KOPT-K1 (cell line): Measurements from ENCODE around the gene COL18A1.
A peak's percentile ranks its signal among the peaks of the same experiment; 100 is the strongest.

Experiments
- H3K27ac ChIP-seq: fragments of 200-600 bp; sonication (generic); 2 replicates; pipeline ENCODE4 v1.5.1; 2016; ENCODE audit warnings: antibody characterized with exemption, mild to moderate bottlenecking, low read depth, low read length; ENCODE audit not compliant: poor library complexity, severe bottlenecking
- H3K36me3 ChIP-seq: fragments of 200-600 bp; sonication (generic); 2 replicates; pipeline ENCODE4 v1.5.1; 2017; ENCODE audit warnings: antibody characterized with exemption, mild to moderate bottlenecking, low read length, moderate library complexity; ENCODE audit not compliant: insufficient read depth
- H3K9me3 ChIP-seq: fragments of 200-600 bp; sonication (generic); 2 replicates; pipeline ENCODE4 v1.5.1; 2017; ENCODE audit warnings: antibody characterized with exemption, low read length, mild to moderate bottlenecking; ENCODE audit not compliant: insufficient read depth, poor library complexity, severe bottlenecking

COL18A1 gene

DNA sequence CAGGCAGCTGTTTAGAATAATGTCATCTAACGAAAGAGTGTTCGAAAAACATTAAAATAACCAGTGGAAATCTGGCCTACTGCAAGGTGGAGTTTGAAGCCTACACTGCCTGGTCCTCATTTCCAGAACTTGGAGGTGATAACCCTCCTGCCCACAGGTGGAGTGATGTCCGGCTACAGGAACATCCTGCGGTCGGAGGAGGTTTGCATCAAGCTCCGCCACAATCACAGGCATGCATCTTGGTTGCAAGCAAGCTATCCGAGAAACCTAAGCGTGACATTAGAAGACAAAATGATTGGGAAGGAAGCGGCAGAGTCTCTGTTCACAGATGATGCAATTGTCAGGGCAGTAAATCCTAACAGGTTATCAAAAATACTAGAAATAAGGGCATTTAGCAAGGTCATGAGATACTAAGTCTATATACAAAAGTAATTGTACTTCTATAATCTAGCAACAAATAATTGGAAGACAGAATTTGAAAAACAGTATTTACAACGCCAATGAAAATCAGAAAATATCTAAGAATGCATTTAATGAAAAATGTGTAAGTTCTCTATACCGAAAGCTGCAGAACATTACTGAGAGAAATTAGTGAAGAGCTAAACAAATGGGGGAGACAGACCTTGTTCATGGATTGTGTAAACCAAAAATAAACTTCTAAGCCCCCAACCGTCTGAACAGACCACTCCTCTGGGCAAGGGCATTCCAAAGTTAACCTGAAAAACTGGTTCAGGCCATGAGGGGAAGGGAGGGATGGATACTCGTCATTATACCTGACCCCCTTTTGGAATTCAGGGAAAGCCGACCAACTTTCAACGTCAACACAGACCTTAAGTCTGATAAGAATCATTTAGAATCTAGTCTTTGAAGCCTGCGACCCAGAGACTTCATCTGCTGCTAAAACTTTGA is 141.9 kb downstream of the COL18A1 start:
- H3K9me3 ChIP-seq = no peaks in the 10 kb centered on the region
- no peak overlapping the region for H3K27ac ChIP-seq
- H3K36me3 ChIP-seq = no peaks in the 10 kb centered on the region

DNA sequence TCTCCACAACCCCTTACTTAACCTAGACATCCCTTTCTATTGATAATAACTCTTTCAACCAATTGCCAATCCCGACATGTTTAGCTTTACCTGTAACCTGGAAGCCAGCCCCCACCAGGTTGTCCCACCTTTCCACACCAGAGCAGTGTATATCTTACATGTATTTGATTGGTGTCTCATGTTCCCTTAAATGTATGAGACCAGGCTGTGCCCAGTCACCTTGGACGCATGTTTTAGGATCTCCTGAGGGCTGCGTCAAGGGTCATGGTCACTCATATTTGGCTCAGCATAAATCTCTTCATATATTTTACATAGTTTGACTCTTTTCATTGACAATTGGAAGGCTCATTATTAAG is 142.6 kb downstream of the COL18A1 start:
- Histone ChIP-seq H3K27ac (no peak overlapping the region), H3K9me3 (no peaks in the 10 kb centered on the region), H3K36me3 (no peaks in the 10 kb centered on the region)

DNA sequence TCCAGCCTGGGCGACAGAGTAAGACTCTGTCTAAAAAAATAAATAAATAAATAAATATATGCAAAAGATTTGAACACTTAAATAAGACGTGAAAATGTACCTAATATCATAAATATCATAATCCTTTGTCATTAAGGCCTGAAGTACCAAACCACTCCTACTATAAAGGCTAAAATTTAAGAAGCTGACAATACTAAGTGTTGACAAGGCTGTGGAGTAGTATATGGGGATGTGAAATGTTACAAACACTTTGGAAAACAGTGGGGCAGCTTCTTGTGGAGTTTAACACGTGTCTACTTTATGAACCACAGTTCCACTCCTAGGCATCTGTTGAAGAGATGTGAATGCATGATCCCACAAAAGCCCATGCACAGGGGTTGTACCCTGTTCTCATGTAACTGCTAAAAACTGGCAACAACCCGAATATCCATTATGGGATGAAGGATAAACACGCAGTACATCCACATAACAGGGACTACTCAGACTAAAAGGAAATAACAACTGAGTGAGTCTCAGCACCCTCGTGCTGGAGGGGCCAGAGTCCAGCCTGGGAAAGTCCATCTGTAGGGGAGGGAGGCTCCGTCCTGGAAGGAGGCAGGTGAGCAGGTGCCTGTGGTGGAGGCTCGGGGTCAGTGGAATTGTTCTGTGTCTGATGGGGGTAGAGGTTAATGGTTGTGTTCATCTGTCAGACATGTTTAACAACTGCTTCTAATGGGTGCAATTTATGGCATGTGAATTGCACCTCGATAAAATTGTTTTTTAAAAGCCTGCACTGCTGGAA is 143.9 kb downstream of the COL18A1 start:
- no peaks in the 10 kb centered on the region for H3K36me3 ChIP-seq
- no peaks in the 10 kb centered on the region for H3K9me3 ChIP-seq
- H3K27ac ChIP-seq = no peak overlapping the region

DNA sequence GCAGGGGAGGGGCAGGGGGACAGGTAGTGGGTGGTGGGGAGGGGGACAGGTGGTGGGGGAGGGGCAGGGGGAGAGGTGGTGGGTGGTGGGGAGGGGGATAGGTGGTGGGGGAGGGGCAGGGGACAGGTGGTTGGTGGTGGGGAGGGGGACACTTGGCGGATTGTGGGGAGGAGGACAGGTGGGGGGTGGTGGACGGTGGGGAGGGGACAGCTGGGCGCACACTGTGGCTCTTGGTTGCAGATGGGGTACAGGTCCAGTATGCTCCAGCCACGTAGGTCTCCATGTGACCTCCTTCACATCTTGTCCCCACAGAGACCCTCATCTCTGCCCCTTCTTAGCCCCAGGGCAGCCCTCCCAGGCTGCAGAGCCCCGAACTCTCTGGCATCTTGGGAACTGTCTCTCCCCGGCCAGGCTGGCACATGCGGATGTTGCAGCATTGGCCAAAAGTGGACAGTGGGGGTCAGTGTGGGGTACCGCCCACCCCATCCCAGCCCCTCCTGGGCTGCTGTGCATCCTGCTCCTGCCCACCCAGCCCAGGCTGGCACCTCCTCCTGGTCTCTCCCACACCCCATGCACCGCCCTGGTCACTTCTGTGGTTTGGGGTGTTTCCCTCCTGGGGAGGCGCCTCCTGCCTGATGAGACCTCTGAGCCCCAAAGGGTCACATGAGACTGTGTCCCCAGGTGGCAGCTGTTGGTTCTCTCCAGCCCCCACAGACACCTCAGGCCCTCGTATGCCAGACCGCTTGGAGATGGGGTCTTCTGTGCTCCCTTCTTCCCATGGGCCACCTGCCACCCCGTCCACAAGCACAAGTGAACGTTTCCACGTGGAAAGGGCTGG is 144.9 kb downstream of the COL18A1 start:
- Histone ChIP-seq H3K9me3 (no peaks in the 10 kb centered on the region), H3K36me3 (no peaks in the 10 kb centered on the region), H3K27ac (peak overlapping the region; percentile 95)

DNA sequence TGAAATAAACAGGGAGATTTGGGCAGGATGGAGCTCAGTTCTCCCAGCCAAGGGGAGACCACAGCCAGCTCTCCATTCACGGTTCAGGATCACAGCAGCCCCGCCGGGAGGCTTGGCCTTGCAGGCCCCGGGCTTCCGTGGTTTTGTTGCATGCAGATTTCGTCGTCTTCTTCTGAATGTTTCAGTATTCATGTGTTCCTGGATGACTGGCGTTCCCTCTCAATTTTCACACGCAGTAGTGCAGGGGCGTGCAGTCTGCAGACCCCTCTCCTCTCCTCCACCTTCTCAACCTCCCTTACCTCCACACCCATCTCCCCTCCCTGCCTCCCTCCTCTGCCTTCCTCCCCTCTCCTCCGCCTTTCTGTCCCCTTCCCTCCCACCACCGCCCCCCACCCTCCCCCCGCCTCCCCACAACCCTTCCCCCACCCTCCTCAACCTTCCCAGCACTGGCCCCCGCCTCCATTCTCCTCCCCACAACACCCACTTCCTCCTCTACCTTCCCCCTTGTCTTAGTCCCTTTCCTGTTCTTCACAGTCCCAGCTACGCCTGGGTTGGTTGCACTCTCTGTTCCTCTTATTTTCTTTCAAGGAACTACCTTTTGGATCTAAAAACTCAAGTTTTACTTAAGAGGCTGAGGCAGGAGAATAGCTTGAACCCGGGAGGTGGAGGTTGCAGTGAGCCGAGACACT is 145.7 kb downstream of the COL18A1 start:
- Histone ChIP-seq H3K36me3 (no peaks in the 10 kb centered on the region), H3K9me3 (no peaks in the 10 kb centered on the region), H3K27ac (peak overlapping the region; percentile 95)

DNA sequence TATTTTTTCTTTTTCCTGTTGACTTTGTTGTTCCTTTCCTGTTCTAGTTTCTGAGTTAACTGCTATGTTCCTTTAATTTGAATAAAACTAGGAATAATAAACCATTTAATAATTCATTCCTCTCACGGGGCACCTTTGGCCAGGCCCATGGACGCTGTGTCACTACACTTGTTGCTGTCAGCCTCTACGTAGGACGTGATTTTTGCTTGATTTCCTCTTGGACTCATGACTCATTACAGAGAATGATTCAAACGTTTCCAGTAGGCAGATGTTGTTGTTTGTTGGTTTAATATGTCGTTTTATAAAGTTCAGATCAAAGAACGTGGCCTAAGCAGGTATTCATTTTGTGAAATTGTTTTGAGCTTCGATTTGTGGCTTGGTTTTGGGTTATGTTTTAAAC is 146.4 kb downstream of the COL18A1 start:
- Histone ChIP-seq H3K36me3 (no peaks in the 10 kb centered on the region), H3K27ac (peak overlapping the region; percentile 95), H3K9me3 (no peaks in the 10 kb centered on the region)

DNA sequence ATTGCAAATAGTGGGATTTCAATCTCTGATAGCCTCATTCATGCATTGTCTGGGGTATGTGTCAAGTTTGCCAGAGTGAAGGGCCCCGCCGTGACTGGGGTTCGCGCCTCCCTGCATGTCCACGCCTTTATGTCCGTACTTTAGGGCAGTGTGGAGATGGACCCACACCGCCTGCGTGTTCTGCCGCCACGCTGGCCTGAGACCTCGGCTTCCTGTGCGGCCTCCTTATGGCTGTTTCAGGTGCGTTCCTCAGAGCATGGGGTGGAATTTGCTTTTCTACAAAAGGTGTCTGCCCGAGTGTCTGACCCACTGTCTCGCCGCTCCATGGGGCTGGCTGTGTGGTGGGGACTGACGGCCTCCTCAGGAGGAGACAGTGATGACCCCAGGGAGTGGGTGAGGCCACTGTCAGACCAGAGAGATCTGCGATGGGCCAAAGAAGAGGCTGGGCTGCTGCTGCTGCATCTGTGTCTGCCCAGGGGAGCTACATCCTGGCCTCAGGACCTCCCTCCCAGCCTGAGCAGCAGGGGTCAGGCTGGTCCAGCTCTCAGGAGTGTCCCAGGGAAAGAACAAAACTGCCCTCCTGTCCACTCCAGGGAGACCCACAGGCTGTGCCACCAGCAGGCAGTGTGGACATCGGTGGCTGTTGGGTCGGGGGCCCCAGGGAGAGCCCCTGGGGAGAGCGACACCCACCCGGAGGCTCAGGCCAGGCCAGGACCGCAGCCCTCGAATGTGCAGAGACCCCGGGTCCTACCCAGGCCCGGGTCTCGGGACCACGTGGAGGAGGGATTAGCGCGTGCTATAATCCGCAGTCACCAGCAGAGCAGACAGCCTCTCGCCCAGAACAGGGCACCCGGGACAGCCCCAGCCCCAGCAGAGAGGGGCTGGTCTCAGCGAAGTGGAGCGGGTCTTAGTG is 147.1 kb downstream of the COL18A1 start:
- no peaks in the 10 kb centered on the region for H3K9me3 ChIP-seq
- no peaks in the 10 kb centered on the region for H3K36me3 ChIP-seq
- peak overlapping the region; percentile 95 for H3K27ac ChIP-seq

DNA sequence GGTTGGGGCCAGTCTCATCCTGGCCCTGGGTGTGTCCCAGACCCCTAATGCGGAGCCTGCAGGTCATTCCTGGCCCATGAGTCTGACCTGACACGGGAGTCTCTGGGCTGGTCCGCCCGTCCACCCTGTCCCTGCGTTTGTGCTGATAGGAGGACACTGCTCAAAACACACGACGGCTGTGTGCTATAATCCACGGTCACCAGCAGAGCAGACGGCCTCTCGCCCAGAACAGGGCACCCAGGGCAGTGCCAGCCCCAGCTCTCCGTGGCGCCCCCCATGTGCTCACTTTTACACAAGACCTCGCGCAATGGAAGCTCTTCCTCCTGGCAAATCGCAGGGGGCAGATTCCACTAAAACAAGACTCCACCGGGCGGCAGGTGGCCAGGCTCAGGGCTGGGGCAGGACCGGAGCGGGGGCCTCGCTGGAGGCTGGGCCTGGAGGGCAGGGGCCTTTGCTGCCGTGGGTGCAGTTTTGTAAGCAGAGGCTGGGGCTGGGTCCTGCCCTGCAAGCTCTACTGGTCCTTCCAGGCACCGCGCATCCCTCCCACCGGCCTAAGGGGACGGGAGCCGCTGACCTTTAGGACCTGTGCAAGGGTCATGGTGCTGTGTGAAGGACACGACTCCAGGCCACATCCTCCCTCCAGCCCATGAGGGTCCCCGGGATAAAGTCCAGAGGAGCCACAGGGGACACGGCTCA is 147.9 kb downstream of the COL18A1 start:
- Histone ChIP-seq H3K9me3 (no peaks in the 10 kb centered on the region), H3K27ac (peak overlapping the region; percentile 95), H3K36me3 (no peaks in the 10 kb centered on the region)

DNA sequence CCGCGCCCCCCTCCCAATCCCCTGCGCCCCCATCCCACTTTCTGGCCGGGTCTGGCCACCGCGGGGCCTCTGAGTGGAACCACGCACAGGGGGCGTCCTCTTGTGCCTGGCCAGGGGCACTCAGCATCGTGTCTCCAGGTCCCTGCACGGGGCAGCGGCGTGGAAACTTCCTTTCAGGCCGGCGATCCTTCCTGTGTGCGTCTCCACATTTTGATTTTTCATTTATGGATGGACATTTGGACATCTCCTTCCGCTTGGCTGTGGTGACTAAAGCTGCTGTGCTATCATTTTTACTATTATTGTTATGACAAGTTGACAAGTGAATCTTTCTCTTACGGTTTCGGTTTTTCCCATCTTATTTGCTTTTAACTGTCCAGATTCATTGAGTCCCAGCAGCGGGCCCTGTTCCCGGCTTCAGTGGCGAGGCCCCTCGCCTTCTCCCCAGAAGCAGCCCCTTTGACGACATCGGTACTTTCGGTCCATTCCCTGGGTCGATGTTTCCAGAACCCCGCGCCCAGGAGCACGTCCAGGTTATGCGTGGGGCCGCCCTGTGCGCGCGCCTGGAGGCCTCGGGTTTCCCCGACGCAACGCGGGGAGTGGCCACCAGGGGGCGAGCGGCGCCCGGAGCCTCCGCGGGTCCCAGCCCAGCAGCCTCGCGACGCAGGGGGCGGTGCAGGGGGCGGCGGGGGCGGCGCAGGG is 149.7 kb downstream of the COL18A1 start:
- Histone ChIP-seq H3K36me3 (no peaks in the 10 kb centered on the region), H3K9me3 (no peaks in the 10 kb centered on the region), H3K27ac (peak overlapping the region; percentile 60)

DNA sequence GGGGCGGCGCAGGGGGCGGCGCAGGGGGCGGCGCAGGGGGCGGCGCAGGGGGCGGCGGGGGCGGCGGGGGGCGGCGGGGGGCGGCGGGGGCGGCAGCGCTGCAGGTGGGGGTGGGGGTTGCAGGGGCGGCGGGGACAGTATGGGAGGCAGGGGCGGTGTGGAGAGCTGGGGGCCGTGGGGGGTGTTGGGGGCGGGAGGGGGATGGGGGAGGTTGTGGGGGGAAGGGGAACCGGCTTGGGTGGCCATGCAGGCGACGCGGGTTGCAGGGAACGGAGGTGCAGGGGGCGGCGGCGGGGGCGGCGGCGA is 150.2 kb downstream of the COL18A1 start:
- H3K9me3 ChIP-seq = no peaks in the 10 kb centered on the region
- no peak overlapping the region for H3K27ac ChIP-seq
- H3K36me3 ChIP-seq = no peaks in the 10 kb centered on the region

DNA sequence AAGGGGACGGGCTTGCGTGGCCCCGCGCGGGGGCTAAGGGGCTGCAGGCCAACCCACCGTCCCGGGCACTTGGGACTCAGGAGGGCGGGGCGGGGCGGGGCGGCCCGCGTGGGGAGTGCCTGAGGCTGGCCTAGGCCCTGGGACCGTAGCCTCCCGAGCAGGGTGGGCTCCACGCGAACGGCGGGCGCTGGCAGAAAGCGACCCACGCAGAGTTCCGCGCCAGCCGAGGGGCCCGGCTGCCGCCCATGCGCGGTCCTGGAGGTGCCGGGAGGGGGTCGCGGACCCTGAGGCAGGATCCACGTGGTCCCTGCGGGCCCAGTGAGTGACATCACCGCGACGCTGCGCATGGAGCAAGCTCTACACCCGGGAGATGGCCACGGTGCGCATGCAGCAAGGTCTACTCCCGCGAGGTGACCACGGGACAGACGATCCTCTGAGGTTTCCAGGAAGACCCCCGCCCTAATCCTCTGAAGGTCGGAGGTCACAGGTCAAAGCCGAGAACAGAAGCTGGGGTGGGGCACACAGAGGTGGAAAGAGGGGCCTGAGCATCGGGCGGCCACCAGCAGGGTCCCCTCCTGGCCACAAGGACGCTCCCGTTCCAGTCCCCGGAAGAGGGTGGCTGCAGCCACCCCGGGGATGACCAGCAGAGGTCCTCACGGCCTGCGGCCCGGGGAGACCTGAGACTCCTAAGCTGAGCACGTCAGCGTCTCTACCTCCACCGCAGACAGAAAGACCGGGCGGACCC is 150.8 kb downstream of the COL18A1 start:
- H3K9me3 ChIP-seq = no peaks in the 10 kb centered on the region
- no peak overlapping the region for H3K27ac ChIP-seq
- H3K36me3 ChIP-seq = no peaks in the 10 kb centered on the region

DNA sequence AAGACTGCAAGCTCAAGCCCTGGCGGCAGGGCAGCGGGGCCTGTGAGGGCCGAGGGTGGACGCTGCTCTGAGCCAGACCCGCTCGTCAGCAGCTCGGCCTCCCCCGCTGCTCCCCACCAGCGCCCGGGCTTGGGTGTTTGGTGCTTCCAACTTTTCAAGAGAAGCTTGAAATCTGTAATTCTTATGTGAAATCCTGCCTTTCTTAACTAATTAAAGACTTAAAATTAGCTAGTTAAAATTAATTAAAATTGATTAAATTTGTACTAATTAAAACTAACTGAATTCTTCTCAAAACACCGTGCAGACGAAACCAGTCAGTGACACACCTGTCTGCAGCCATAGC is 151.3 kb downstream of the COL18A1 start:
- Histone ChIP-seq H3K36me3 (no peaks in the 10 kb centered on the region), H3K27ac (no peak overlapping the region), H3K9me3 (no peaks in the 10 kb centered on the region)
